WI38 (cell line): ENCODE data around the gene ROR1.

Experiments used
- H3K4me3 ChIP-seq: 2 replicates; pipeline ENCODE4 v1.5.1; 2011; ENCODE audit warnings: low read depth, mild to moderate bottlenecking, control low read depth, low read length
- CTCF ChIP-seq: IDR thresholded peaks from 2 replicates; pipeline ENCODE4 v1.5.1; 2012; ENCODE audit warnings: low read depth, mild to moderate bottlenecking, control low read depth, low read length

ROR1 gene

GRCh38 chr1:64042331-64043100, 268.7 kb downstream of the ROR1 start:
- TF ChIP-seq CTCF, result no peak
- H3K4me3 ChIP-seq, result no peak overlapping the region

GRCh38 chr1:64043288-64043687, 269.5 kb downstream of the ROR1 start:
- H3K4me3 ChIP-seq, result no peak overlapping the region
- no peak for TF ChIP-seq CTCF

- TF ChIP-seq CTCF, result no peak
- no peak overlapping the region for H3K4me3 ChIP-seq
Measured at GRCh38 chr1:64043976-64044375, 270.2 kb downstream of the ROR1 start.

- TF ChIP-seq CTCF, result no peak
- H3K4me3 ChIP-seq, result no peak overlapping the region
Measured at GRCh38 chr1:64046243-64046642, 272.4 kb downstream of the ROR1 start.

GRCh38 chr1:64046891-64047290, 273.1 kb downstream of the ROR1 start:
- no peak overlapping the region for H3K4me3 ChIP-seq
- TF ChIP-seq CTCF, result no peak

GRCh38 chr1:64047549-64047996, 273.8 kb downstream of the ROR1 start:
- H3K4me3 ChIP-seq, result no peak overlapping the region
- TF ChIP-seq CTCF, result no peak

GRCh38 chr1:64049900-64050540, 276.2 kb downstream of the ROR1 start:
- no peak for TF ChIP-seq CTCF
- H3K4me3 ChIP-seq, result no peak overlapping the region
